SK-N-SH treated with all-trans-retinoic acid at 6 μM for 48 hours (cell line): Measurements from ENCODE around the gene PPP2R5D.
"Not testable (repeated sequence)": the region's sequence is repeated elsewhere in the genome, so short reads cannot be mapped to it uniquely, and the experiment has no call there.

Source experiments
- ATAC-seq: fragments of 200-7000 bp; cut with Tn5 transposase; 3 replicates; pipeline ENCODE4 v1.9.1; 2020; ENCODE audit warnings: mild to moderate bottlenecking, moderate library complexity
- ARNTL ChIP-seq: fragments of 450-650 bp; formaldehyde crosslinking; IDR thresholded peaks from 2 replicates; pipeline ENCODE4 v1.5.0; 2020; ENCODE audit warnings: low read depth, mild to moderate bottlenecking, moderate library complexity, borderline replicate concordance
- BACH2 ChIP-seq: fragments of 250-450 bp; sonication (Bioruptor Pico); IDR thresholded peaks from 2 replicates; pipeline ENCODE4 v1.9.0; 2021; ENCODE audit warnings: mild to moderate bottlenecking, borderline replicate concordance
- CREB5 ChIP-seq: fragments of 250-450 bp; sonication (Bioruptor Pico); IDR thresholded peaks from 2 replicates; pipeline ENCODE4 v1.5.1; 2020; ENCODE audit warnings: low read depth, mild to moderate bottlenecking, moderate library complexity
- CSDC2 ChIP-seq: fragments of 250-450 bp; sonication (Bioruptor Pico); IDR thresholded peaks from 2 replicates; pipeline ENCODE4 v1.5.0; 2020; ENCODE audit warnings: mild to moderate bottlenecking, moderate library complexity
- CSRNP3 ChIP-seq: fragments of 250-450 bp; sonication (Bioruptor Pico); IDR thresholded peaks from 2 replicates; pipeline ENCODE4 v1.5.1; 2021; ENCODE audit warnings: mild to moderate bottlenecking, moderate library complexity
- ESRRG ChIP-seq: fragments of 250-450 bp; sonication (Bioruptor Pico); IDR thresholded peaks from 2 replicates; pipeline ENCODE4 v1.6.1; 2021; ENCODE audit warnings: mild to moderate bottlenecking
- GLIS3 ChIP-seq: fragments of 250-450 bp; sonication (Bioruptor Pico); IDR thresholded peaks from 2 replicates; pipeline ENCODE4 v1.5.0; 2020; ENCODE audit warnings: mild to moderate bottlenecking, moderate library complexity
- ISL1 ChIP-seq: fragments of 250-450 bp; sonication (Bioruptor Pico); IDR thresholded peaks from 2 replicates; pipeline ENCODE4 v2.1.2; 2022; ENCODE audit warnings: mild to moderate bottlenecking, moderate library complexity
- OSR1 ChIP-seq: fragments of 250-450 bp; sonication (Bioruptor Pico); IDR thresholded peaks from 2 replicates; pipeline ENCODE4 v1.8.0; 2022; ENCODE audit warnings: moderate library complexity, mild to moderate bottlenecking, inconsistent platforms
- POU6F1 ChIP-seq: fragments of 250-450 bp; sonication (Bioruptor Pico); IDR thresholded peaks from 2 replicates; pipeline ENCODE4 v1.8.0; 2021; ENCODE audit warnings: low read depth, mild to moderate bottlenecking, moderate library complexity, borderline replicate concordance
- RARB ChIP-seq: fragments of 250-450 bp; sonication (Bioruptor Pico); IDR thresholded peaks from 2 replicates; pipeline ENCODE4 v1.8.0; 2021; ENCODE audit warnings: mild to moderate bottlenecking, moderate library complexity
- SNAI2 ChIP-seq: fragments of 250-450 bp; sonication (Bioruptor Pico); IDR thresholded peaks from 2 replicates; pipeline ENCODE4 v1.5.0; 2020; ENCODE audit warnings: mild to moderate bottlenecking, moderate library complexity
- TCF4 ChIP-seq: fragments of 250-450 bp; sonication (Bioruptor Pico); IDR thresholded peaks from 2 replicates; pipeline ENCODE4 v1.8.0; 2021; ENCODE audit warnings: mild to moderate bottlenecking, moderate library complexity, borderline replicate concordance
- TOX ChIP-seq: fragments of 250-450 bp; sonication (Bioruptor Pico); IDR thresholded peaks from 2 replicates; pipeline ENCODE4 v1.8.0; 2021; ENCODE audit warnings: mild to moderate bottlenecking, moderate library complexity, borderline replicate concordance
- TSHZ2 ChIP-seq: fragments of 250-450 bp; sonication (Bioruptor Pico); IDR thresholded peaks from 2 replicates; pipeline ENCODE4 v1.5.0; 2020; ENCODE audit warnings: mild to moderate bottlenecking, moderate library complexity
- ZC3H10 ChIP-seq: fragments of 250-450 bp; sonication (Bioruptor Pico); IDR thresholded peaks from 2 replicates; pipeline ENCODE4 v1.5.1; 2021; ENCODE audit warnings: mild to moderate bottlenecking, moderate library complexity
- ZFP3 ChIP-seq: fragments of 250-450 bp; sonication (Bioruptor Pico); IDR thresholded peaks from 2 replicates; pipeline ENCODE4 v1.5.0; 2020; ENCODE audit warnings: mild to moderate bottlenecking, moderate library complexity
- ZFP30 ChIP-seq: fragments of 450-650 bp; formaldehyde crosslinking; IDR thresholded peaks from 2 replicates; pipeline ENCODE4 v1.5.0; 2022; ENCODE audit warnings: mild to moderate bottlenecking, moderate library complexity
- ZNF565 ChIP-seq: fragments of 450-650 bp; formaldehyde crosslinking; conservative IDR thresholded peaks from 2 replicates; pipeline ENCODE4 v1.5.0; 2020; ENCODE audit warnings: low read depth, mild to moderate bottlenecking, moderate library complexity
- ZNF70 ChIP-seq: fragments of 450-650 bp; formaldehyde crosslinking; IDR thresholded peaks from 2 replicates; pipeline ENCODE4 v1.5.0; 2020; ENCODE audit warnings: mild to moderate bottlenecking, moderate library complexity
- ZNF8 ChIP-seq: fragments of 450-650 bp; formaldehyde crosslinking; IDR thresholded peaks from 2 replicates; pipeline ENCODE4 v1.5.0; 2020; ENCODE audit warnings: mild to moderate bottlenecking, moderate library complexity

PPP2R5D gene

GRCh38 chr6:42942444-42942843 lies 41.9 kb upstream of the PPP2R5D start:
- ATAC-seq = no peak
- no peak for TF ChIP-seq CREB5
- TF ChIP-seq, all 23 proteins: peak for 0

- ATAC-seq = no peak
- no peak for TF ChIP-seq ESRRG (CRISPR knock-in tag)
- TF ChIP-seq, all 23 proteins: peak for 0
These were observed 36.4 kb upstream of the PPP2R5D start for GRCh38 chr6:42947950-42948349.

GRCh38 chr6:42952389-42952788 lies 32.0 kb upstream of the PPP2R5D start:
- TF ChIP-seq CSDC2 (CRISPR knock-in tag) (no peak), ZNF8 (CRISPR knock-in tag) (no peak), ZC3H10 (CRISPR knock-in tag) (no peak), TCF4 (CRISPR knock-in tag) (no peak), CREB5 (no peak), ZFP3 (no peak), ESRRG (CRISPR knock-in tag) (no peak), ZNF70 (CRISPR knock-in tag) (no peak), BACH2 (CRISPR knock-in tag) (no peak), OSR1 (CRISPR knock-in tag) (no peak), TOX (CRISPR knock-in tag) (no peak), ZFP30 (no peak), ARNTL (CRISPR knock-in tag) (no peak), ZNF565 (CRISPR knock-in tag) (no peak), RARB (no peak)
- TF ChIP-seq, all 23 proteins: peak for 0
- ATAC-seq = no peak

- not testable (repeated sequence) for ATAC-seq
These were observed 30.0 kb upstream of the PPP2R5D start for GRCh38 chr6:42954405-42954804.

GRCh38 chr6:42958125-42958524 lies 26.2 kb upstream of the PPP2R5D start:
- no peak for ATAC-seq
- TF ChIP-seq TCF4 (CRISPR knock-in tag) (no peak), ARNTL (CRISPR knock-in tag) (no peak), ZNF8 (CRISPR knock-in tag) (no peak), CREB5 (no peak), POU6F1 (CRISPR knock-in tag) (no peak), BACH2 (CRISPR knock-in tag) (no peak), OSR1 (CRISPR knock-in tag) (no peak), SNAI2 (CRISPR knock-in tag) (no peak), ZNF565 (CRISPR knock-in tag) (no peak), ISL1 (CRISPR knock-in tag) (no peak), CSRNP3 (CRISPR knock-in tag) (no peak), ZFP30 (no peak), CSDC2 (CRISPR knock-in tag) (no peak), GLIS3 (CRISPR knock-in tag) (no peak), TSHZ2 (no peak), ZFP3 (no peak), RARB (no peak)
